Mesothelial cell of epicardium (in vitro differentiated cells): ENCODE data around the gene PCDHB13. TPM values are rescaled to one million over a fixed set of nuclear protein-coding genes. Genes with fewer than 3 reads are reported as not detected.
"Not testable (repeated sequence)": the region's sequence is repeated elsewhere in the genome, so short reads cannot be mapped to it uniquely, and the experiment has no call there.

Source experiments
- DNase-seq, 2 experiments: peaks; one replicate each; pipeline ENCODE4 v3.0.0; 2021; ENCODE audit warnings: low spot score in 2 of 2; ENCODE audit not compliant: unreplicated experiment in 2 of 2
- H3K27ac Mint-ChIP-seq: 2 replicates; pipeline ENCODE4 v1.8.0; 2021; ENCODE audit warnings: mixed read lengths
- H3K27me3 Mint-ChIP-seq: 2 replicates; pipeline ENCODE4 v1.8.0; 2021; ENCODE audit warnings: low read depth, mixed read lengths
- H3K36me3 Mint-ChIP-seq: 2 replicates; pipeline ENCODE4 v1.8.0; 2021; ENCODE audit warnings: mixed read lengths
- H3K4me1 Mint-ChIP-seq: 2 replicates; pipeline ENCODE4 v1.8.0; 2021; ENCODE audit warnings: mixed read lengths
- H3K4me3 Mint-ChIP-seq: 2 replicates; pipeline ENCODE4 v1.8.0; 2021; ENCODE audit warnings: mild to moderate bottlenecking, moderate library complexity, mixed read lengths
- H3K9me3 Mint-ChIP-seq: 2 replicates; pipeline ENCODE4 v1.8.0; 2021; ENCODE audit warnings: mixed read lengths
- CTCF ChIP-seq: fragments of 200-600 bp; sonication (generic); IDR thresholded peaks from one replicate; pipeline ENCODE4 v1.5.0; 2021; ENCODE audit warnings: antibody characterized with exemption; ENCODE audit not compliant: unreplicated experiment
- total RNA-seq: library from RNA; stranded (reverse); gene quantifications from 3 replicates; pipeline ENCODE4 v1.2.1, GENCODE V29; 2021

Gene PCDHB13
- total RNA-seq, 1 donor from 2014 or later: 8.0 TPM

- Mint-ChIP-seq H3K4me1 (no peaks in the 10 kb centered on the region), H3K9me3 (peaks cover 73% of the 10 kb centered on the region), H3K27me3 (no peaks in the 10 kb centered on the region), H3K36me3 (peaks cover 65% of the 10 kb centered on the region), H3K27ac (no peak overlapping the region), H3K4me3 (no peak overlapping the region)
- no peak for DNase-seq
- TF ChIP-seq CTCF: no peak
These were observed 17.4 kb upstream of the PCDHB13 start for GRCh38 chr5:141196363-141196762.

- peak; percentile 32 for TF ChIP-seq CTCF
- peaks cover 54% of the 10 kb centered on the region for H3K36me3 Mint-ChIP-seq
- H3K27ac Mint-ChIP-seq: no peak within 1 kb of the TSS
- peak within 1 kb of the TSS; percentile 10 for H3K4me3 Mint-ChIP-seq
- DNase-seq: no peak
- H3K27me3 Mint-ChIP-seq: no peaks in the 10 kb centered on the region
- H3K4me1 Mint-ChIP-seq: no peaks in the 10 kb centered on the region
- peaks cover 58% of the 10 kb centered on the region for H3K9me3 Mint-ChIP-seq
These were observed 14.1 kb upstream of the PCDHB13 start, which contains the start of gene PCDHB11 for GRCh38 chr5:141199359-141200235. Gene PCDHB11, plus strand, starts transcription at chr5:141199627. Its CDS starts 148 bp downstream, at chr5:141199775.

- H3K4me3 Mint-ChIP-seq, H3K27me3 Mint-ChIP-seq, H3K27ac Mint-ChIP-seq, H3K4me1 Mint-ChIP-seq, DNase-seq: not testable (repeated sequence)
- H3K9me3 Mint-ChIP-seq: peaks cover 60% of the 10 kb centered on the region
- peaks cover 55% of the 10 kb centered on the region for H3K36me3 Mint-ChIP-seq
These were observed 12.6 kb upstream of the PCDHB13 start for GRCh38 chr5:141201126-141201525.

- not testable (repeated sequence) for H3K4me3 Mint-ChIP-seq, DNase-seq, H3K27me3 Mint-ChIP-seq, H3K27ac Mint-ChIP-seq, H3K4me1 Mint-ChIP-seq
- Mint-ChIP-seq H3K9me3 (peaks cover 58% of the 10 kb centered on the region), H3K36me3 (peaks cover 53% of the 10 kb centered on the region)
These were observed 12.1 kb upstream of the PCDHB13 start for GRCh38 chr5:141201646-141202045.

GRCh38 chr5:141208478-141208877 is 5.2 kb upstream of the PCDHB13 start, which contains the start of gene PCDHB12:
Gene PCDHB12, plus strand, starts transcription at chr5:141208719. Its CDS starts 189 bp downstream, at chr5:141208908.
- peak within 1 kb of the TSS; percentile 36 for H3K4me3 Mint-ChIP-seq
- H3K36me3 Mint-ChIP-seq: peaks cover 50% of the 10 kb centered on the region
- no peaks in the 10 kb centered on the region for H3K4me1 Mint-ChIP-seq
- H3K9me3 Mint-ChIP-seq: peaks cover 62% of the 10 kb centered on the region
- peak; percentile 4 for TF ChIP-seq CTCF
- no peak within 1 kb of the TSS for H3K27ac Mint-ChIP-seq
- no peaks in the 10 kb centered on the region for H3K27me3 Mint-ChIP-seq
- DNase-seq: no peak

- H3K27ac Mint-ChIP-seq, DNase-seq: not testable (repeated sequence)
- peaks cover 67% of the 10 kb centered on the region for H3K9me3 Mint-ChIP-seq
These were observed 3.4 kb upstream of the PCDHB13 start for GRCh38 chr5:141210281-141210680.

GRCh38 chr5:141210849-141211248 is 2.9 kb upstream of the PCDHB13 start:
- H3K27me3 Mint-ChIP-seq, H3K27ac Mint-ChIP-seq, H3K4me1 Mint-ChIP-seq, H3K4me3 Mint-ChIP-seq, DNase-seq: not testable (repeated sequence)
- H3K9me3 Mint-ChIP-seq: peaks cover 66% of the 10 kb centered on the region
- H3K36me3 Mint-ChIP-seq: peaks cover 54% of the 10 kb centered on the region

More at GRCh38 chr5:141210281-141210680, 3.4 kb upstream of the PCDHB13 start:
- peaks cover 55% of the 10 kb centered on the region for H3K36me3 Mint-ChIP-seq
- not testable (repeated sequence) for H3K27me3 Mint-ChIP-seq, H3K4me3 Mint-ChIP-seq, H3K4me1 Mint-ChIP-seq

- H3K9me3 Mint-ChIP-seq: peaks cover 59% of the 10 kb centered on the region
These were observed 864 bp downstream of the PCDHB13 start for GRCh38 chr5:141214583-141214982.

GRCh38 chr5:141215504-141215903 is 1.8 kb downstream of the PCDHB13 start:
- not testable (repeated sequence) for H3K27ac Mint-ChIP-seq, H3K4me3 Mint-ChIP-seq, DNase-seq, H3K27me3 Mint-ChIP-seq, H3K4me1 Mint-ChIP-seq
- Mint-ChIP-seq H3K9me3 (peaks cover 63% of the 10 kb centered on the region), H3K36me3 (peaks cover 64% of the 10 kb centered on the region)

More at GRCh38 chr5:141214583-141214982, 864 bp downstream of the PCDHB13 start:
- H3K27ac Mint-ChIP-seq, DNase-seq, H3K4me3 Mint-ChIP-seq, H3K4me1 Mint-ChIP-seq, H3K27me3 Mint-ChIP-seq: not testable (repeated sequence)
- H3K36me3 Mint-ChIP-seq: peaks cover 61% of the 10 kb centered on the region

GRCh38 chr5:141216035-141216434 is 2.3 kb downstream of the PCDHB13 start:
- not testable (repeated sequence) for H3K27ac Mint-ChIP-seq, H3K4me1 Mint-ChIP-seq, H3K4me3 Mint-ChIP-seq, DNase-seq, H3K27me3 Mint-ChIP-seq
- H3K9me3 Mint-ChIP-seq: peaks cover 69% of the 10 kb centered on the region
- H3K36me3 Mint-ChIP-seq: peaks cover 65% of the 10 kb centered on the region
